Activated T-cell treated with anti-CD3 and anti-CD28 coated beads, Interleukin-2, amount 50 U/mL, for 1 hour (primary cell): ENCODE data around the gene CPTP.

Experiments
- DNase-seq: peaks from one replicate; pipeline ENCODE4 v3.0.0-alpha.2; 2020

Gene CPTP

DNA sequence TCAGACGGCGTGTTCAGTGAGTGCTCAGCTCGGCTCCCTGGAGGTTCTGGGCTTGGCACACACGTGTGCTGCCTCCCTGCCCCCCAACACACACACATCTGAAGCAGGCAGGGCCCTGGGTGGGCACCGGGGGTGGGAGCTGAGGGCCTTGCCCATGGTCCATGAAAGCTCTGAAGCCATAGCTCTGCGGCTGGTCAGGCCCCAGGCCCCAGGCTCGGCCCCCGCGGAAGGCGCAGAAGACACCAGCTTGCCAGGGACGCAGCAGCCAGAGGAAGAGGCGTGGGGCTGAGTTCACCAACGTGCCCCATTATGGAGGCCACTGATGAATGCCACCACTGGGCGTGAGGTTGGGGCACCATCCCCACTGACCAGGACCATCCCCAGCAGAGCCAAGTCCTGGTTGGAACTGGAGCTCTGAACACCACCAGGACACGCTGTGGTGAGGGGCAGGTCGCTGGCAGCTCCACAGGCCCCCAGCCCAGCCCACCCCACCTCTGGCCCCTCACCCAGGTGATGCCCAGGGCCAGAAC is 46.2 kb downstream of the CPTP start:
- DNase-seq: peak; percentile 43

- peak; percentile 80 for DNase-seq
These were observed 46.8 kb downstream of the CPTP start for GRCh38 chr1:1371364-1371745.

- DNase-seq: peak; percentile 86
These were observed 47.4 kb downstream of the CPTP start for GRCh38 chr1:1371746-1372711.

- DNase-seq: no peak
These were observed 48.6 kb downstream of the CPTP start for GRCh38 chr1:1373051-1373814.

DNA sequence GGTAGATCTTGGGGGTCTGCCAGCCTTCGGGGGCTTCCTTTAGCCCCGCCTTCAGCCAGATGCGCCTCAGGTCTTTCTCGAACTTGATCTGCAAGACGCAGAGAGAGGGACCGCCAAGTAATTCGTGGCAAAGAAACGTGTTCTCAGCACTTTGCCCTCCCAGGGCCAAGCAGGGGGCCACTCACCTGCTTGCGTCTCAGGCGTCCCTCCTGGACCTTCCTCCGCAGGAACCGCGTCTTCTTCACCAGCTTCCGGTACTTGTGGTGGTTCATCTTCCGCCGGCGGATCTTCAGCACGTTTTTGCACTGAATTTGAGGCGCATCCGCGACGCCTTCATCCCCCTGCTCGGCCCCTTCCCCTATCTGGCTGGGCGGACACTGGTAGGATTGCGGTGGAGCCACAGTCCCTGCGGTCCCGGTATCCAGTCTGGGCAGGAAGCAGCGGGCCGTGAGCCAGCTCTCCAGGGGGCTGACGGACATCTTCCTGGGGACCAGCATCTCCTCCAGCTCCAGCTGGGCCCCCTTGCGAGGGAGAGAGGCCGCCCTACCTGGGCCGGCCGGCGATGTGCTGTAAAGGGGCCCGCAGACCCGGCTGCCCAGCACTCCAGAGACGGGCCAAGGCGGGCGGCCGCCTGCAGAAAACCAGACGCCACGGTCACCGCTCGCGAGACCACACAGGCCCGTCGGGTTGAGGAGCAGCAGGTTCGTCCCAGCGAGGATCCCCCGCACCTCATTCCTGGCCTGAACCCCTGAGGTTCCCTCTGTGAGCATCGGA is 49.4 kb downstream of the CPTP start:
- no peak for DNase-seq

- no peak for DNase-seq
These were observed 50.0 kb downstream of the CPTP start for GRCh38 chr1:1374589-1374928.

DNA sequence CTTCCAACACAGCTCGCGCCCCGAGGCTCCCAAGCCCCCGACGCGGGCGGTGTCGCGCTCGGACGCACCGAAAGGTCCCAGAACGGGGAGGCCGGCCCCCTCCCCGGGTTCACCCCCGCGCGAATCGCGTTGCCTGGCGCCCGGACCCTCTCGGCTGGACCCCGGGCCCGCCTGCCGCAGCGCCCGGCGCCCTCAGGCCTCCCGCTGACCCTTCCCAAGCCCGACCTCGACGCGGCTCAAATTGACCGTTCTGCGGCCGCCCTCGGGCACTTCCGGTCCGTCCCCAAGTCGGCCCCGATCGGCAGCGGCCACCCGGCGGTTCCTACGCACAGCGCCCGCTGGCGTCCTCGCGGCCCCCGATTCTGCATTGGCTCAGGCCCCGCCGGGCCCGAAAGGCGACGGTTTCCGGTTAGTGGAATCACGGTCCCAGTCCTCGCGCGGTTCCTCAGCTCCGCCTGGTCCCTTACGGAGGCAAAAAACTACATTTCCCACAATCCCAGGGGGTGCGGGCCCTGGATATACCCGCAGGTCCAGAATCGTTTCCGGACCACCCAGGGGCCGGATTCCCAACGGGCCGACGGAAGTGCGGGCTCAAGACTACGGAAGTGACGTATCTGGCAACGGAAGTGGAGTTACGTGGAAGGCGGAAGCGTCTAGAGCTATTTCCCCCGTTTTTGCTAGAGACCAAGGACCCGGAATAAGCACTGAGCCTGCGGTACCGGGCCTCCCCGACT is 50.5 kb downstream of the CPTP start, which contains the start of gene AURKAIP1:
TSS of gene AURKAIP1 (minus strand) at position 279 of the 734 bp plus-strand sequence. CDS start 451 bp downstream, outside the sequence.
- DNase-seq: peak; percentile 89

- no peak for DNase-seq
These were observed 52.1 kb downstream of the CPTP start for GRCh38 chr1:1376551-1377226.

DNA sequence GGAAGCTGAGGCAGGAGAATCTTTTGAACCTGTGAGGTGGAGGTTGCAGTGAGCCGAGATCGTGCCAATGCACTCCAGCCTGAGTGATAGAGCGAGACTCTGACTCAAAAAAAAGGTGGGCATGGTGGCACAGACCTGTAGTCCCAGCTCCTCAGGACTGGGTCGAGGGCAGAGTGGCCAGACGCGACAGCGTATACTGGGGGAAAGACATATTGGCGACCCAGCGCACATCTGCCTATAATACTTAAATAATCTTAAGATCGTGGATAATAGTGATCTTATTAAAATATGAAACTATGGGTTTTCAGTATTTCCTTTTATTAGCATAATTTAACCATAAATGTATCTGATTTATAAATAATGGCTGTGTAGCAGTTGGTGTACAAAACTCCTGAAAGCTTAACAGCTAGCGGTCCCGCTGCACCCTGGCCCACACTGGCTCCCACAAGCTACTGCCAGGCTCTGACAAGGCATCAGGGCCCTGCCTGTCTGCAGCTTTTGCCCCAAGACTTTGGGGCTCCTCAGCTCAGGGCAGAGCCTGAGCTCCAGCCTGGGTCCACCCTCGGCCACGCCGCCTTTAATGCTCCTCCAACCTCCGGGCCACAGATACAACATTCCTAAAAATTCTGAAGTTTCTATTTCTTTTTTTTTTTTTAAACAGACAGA is 53.1 kb downstream of the CPTP start:
- DNase-seq: no peak
